Measurements from ENCODE around the gene TDRD9. TPM values are rescaled to one million over a fixed set of nuclear protein-coding genes. Genes with fewer than 3 reads are reported as not detected.
A peak's percentile ranks its signal among the peaks of the same experiment; 100 is the strongest.

Gene TDRD9
- total and polyA plus RNA-seq, 2 donors from 2014 or later = 1.6 to 6.6 TPM

GRCh38 chr14:104094056-104094708, 165.9 kb downstream of the TDRD9 start:
- Histone ChIP-seq H3K36me3 (ENCODE audit: control insufficient read depth in 2 of 3, insufficient read depth in 3 of 3, low read length in 3 of 3) (no peaks in the 10 kb centered on the region), H3K27ac (ENCODE audit: low read depth in 2 of 2, low read length in 2 of 2) (no peak overlapping the region), H3K4me3 (ENCODE audit: low read length in 3 of 3) (no peak overlapping the region), H3K9me3 (ENCODE audit: control insufficient read depth in 2 of 3, insufficient read depth in 1 of 3, low read length in 3 of 3) (no peaks in the 10 kb centered on the region), H3K4me1 (ENCODE audit: control insufficient read depth in 2 of 3, insufficient read depth in 2 of 3, low read depth in 1 of 3, low read length in 3 of 3) (no peaks in the 10 kb centered on the region), H3K27me3 (ENCODE audit: control insufficient read depth, insufficient read depth, low read length) (no peaks in the 10 kb centered on the region), H3K9ac (ENCODE audit: low read length in 3 of 3) (no peak overlapping the region)
- intact Hi-C loops (cut with DNase I) = no loop called here
- no peak for FAIRE-seq
- DNase-seq = no peak
- no peak for TF ChIP-seq CTCF (IDR thresholded peaks at IDR 0.05; ENCODE audit: borderline replicate concordance, extremely low read depth, insufficient read depth)

- no peak overlapping the region for H3K4me3 ChIP-seq (ENCODE audit: low read length in 3 of 3)
- TF ChIP-seq CTCF (IDR thresholded peaks at IDR 0.05; ENCODE audit: borderline replicate concordance, extremely low read depth, insufficient read depth) = peak; percentile 91
- H3K9me3 ChIP-seq (ENCODE audit: control insufficient read depth in 2 of 3, insufficient read depth in 1 of 3, low read length in 3 of 3) = no peaks in the 10 kb centered on the region
- intact Hi-C loops (cut with DNase I) = no loop called here
- FAIRE-seq = no peak
- no peak overlapping the region for H3K27ac ChIP-seq (ENCODE audit: low read depth in 2 of 2, low read length in 2 of 2)
- no peaks in the 10 kb centered on the region for H3K4me1 ChIP-seq (ENCODE audit: control insufficient read depth in 2 of 3, insufficient read depth in 2 of 3, low read depth in 1 of 3, low read length in 3 of 3)
- H3K36me3 ChIP-seq (ENCODE audit: control insufficient read depth in 2 of 3, insufficient read depth in 3 of 3, low read length in 3 of 3) = no peaks in the 10 kb centered on the region
- DNase-seq = peak; percentile 61 to 86 (median 75)
- no peaks in the 10 kb centered on the region for H3K27me3 ChIP-seq (ENCODE audit: control insufficient read depth, insufficient read depth, low read length)
- H3K9ac ChIP-seq (ENCODE audit: low read length in 3 of 3) = no peak overlapping the region
Measured at GRCh38 chr14:104094709-104095425, 166.6 kb downstream of the TDRD9 start.

GRCh38 chr14:104095426-104096310, 167.4 kb downstream of the TDRD9 start:
- DNase-seq (peak in 1 of 5 donors; percentile 71), FAIRE-seq (no peak)
- no peaks in the 10 kb centered on the region for H3K4me1 ChIP-seq (ENCODE audit: control insufficient read depth in 2 of 3, insufficient read depth in 2 of 3, low read depth in 1 of 3, low read length in 3 of 3)
- H3K27me3 ChIP-seq (ENCODE audit: control insufficient read depth, insufficient read depth, low read length) = no peaks in the 10 kb centered on the region
- H3K4me3 ChIP-seq (ENCODE audit: low read length in 3 of 3) = no peak overlapping the region
- no peak overlapping the region for H3K27ac ChIP-seq (ENCODE audit: low read depth in 2 of 2, low read length in 2 of 2)
- H3K9ac ChIP-seq (ENCODE audit: low read length in 3 of 3) = no peak overlapping the region
- no peaks in the 10 kb centered on the region for H3K9me3 ChIP-seq (ENCODE audit: control insufficient read depth in 2 of 3, insufficient read depth in 1 of 3, low read length in 3 of 3)
- no peaks in the 10 kb centered on the region for H3K36me3 ChIP-seq (ENCODE audit: control insufficient read depth in 2 of 3, insufficient read depth in 3 of 3, low read length in 3 of 3)
- intact Hi-C loops (cut with DNase I) = no loop called here
- no peak for TF ChIP-seq CTCF (IDR thresholded peaks at IDR 0.05; ENCODE audit: borderline replicate concordance, extremely low read depth, insufficient read depth)
